Anterior cingulate cortex (tissue), 58 donors: ENCODE results near the gene CNTN4.

Experiments
- DNase-seq, 58 donors: peaks; one replicate each; lab custom pipeline; 2025; lab: John Stamatoyannopoulos, UW

Gene CNTN4

GRCh38 chr3:2375376-2375775, 276.7 kb downstream of the CNTN4 start:
- no peak for DNase-seq

GRCh38 chr3:2377281-2377680, 278.6 kb downstream of the CNTN4 start:
- DNase-seq, result no peak

- DNase-seq, result no peak
Measured at GRCh38 chr3:2390926-2391532, 292.4 kb downstream of the CNTN4 start.

GRCh38 chr3:2391896-2392295, 293.2 kb downstream of the CNTN4 start:
- DNase-seq, result no peak

- DNase-seq, result no peak
Measured at GRCh38 chr3:2392981-2393380, 294.3 kb downstream of the CNTN4 start.

GRCh38 chr3:2415083-2415482, 316.4 kb downstream of the CNTN4 start:
- DNase-seq, result no peak

- DNase-seq, result no peak
Measured at GRCh38 chr3:2420919-2421318, 322.3 kb downstream of the CNTN4 start.

GRCh38 chr3:2423143-2423542, 324.5 kb downstream of the CNTN4 start:
- no peak for DNase-seq

- DNase-seq, result no peak
Measured at GRCh38 chr3:2441558-2441957, 342.9 kb downstream of the CNTN4 start.

- no peak for DNase-seq
Measured at GRCh38 chr3:2446146-2446545, 347.5 kb downstream of the CNTN4 start.

- DNase-seq, result no peak
Measured at GRCh38 chr3:2452249-2452648, 353.6 kb downstream of the CNTN4 start.

- no peak for DNase-seq
Measured at GRCh38 chr3:2454865-2455264, 356.2 kb downstream of the CNTN4 start.

- no peak for DNase-seq
Measured at GRCh38 chr3:2456788-2457187, 358.1 kb downstream of the CNTN4 start.

- no peak for DNase-seq
Measured at GRCh38 chr3:2458816-2459215, 360.1 kb downstream of the CNTN4 start.

- DNase-seq, result no peak
Measured at GRCh38 chr3:2465842-2466241, 367.2 kb downstream of the CNTN4 start.

GRCh38 chr3:2468816-2469215, 370.1 kb downstream of the CNTN4 start:
- no peak for DNase-seq

- no peak for DNase-seq
Measured at GRCh38 chr3:2476996-2477395, 378.3 kb downstream of the CNTN4 start.

GRCh38 chr3:2477620-2478019, 379.0 kb downstream of the CNTN4 start:
- no peak for DNase-seq

GRCh38 chr3:2484162-2485026, 385.7 kb downstream of the CNTN4 start:
- no peak for DNase-seq

- DNase-seq, result no peak
Measured at GRCh38 chr3:2485027-2485375, 386.3 kb downstream of the CNTN4 start.

- DNase-seq, result no peak
Measured at GRCh38 chr3:2495746-2496145, 397.1 kb downstream of the CNTN4 start.

- DNase-seq, result no peak
Measured at GRCh38 chr3:2504912-2505311, 406.2 kb downstream of the CNTN4 start.
